Caco-2 (cell line): Measurements from ENCODE around the gene PTPRN2. TPM values are rescaled to one million over a fixed set of nuclear protein-coding genes. Genes with fewer than 3 reads are reported as not detected.

Experiments
- BruUV-seq: library from RNA; stranded (reverse); fragments of 400-500 nt; replicated peaks from 2 replicates; lab custom pipeline; 2021; lab: Mats Ljungman, UMichigan
- CTCF ChIA-PET: fragments of 300-600 bp; sonication (Branson Sonifier 250); formaldehyde crosslinking; loops from one replicate; lab custom pipeline; 2022; ENCODE audit warnings: antibody characterized with exemption; lab: Charles Lee
- POLR2A ChIA-PET: fragments of 300-600 bp; sonication (Branson Sonifier 250); formaldehyde crosslinking; loops from one replicate; lab custom pipeline; 2022; ENCODE audit warnings: antibody characterized with exemption; lab: Charles Lee
- DNase-seq, 2 experiments: peaks; one replicate each; pipeline versions ENCODE4 v3.0.0 to v3.0.0-alpha.2; 2020 to 2022
- H3K27me3 ChIP-seq: replicated peaks from 2 replicates; pipeline ENCODE4 v1.6.0; 2011; ENCODE audit warnings: low read length; ENCODE audit not compliant: control insufficient read depth, insufficient read depth
- H3K36me3 ChIP-seq: 2 replicates; pipeline ENCODE4 v1.5.1; 2011; ENCODE audit warnings: low read length; ENCODE audit not compliant: control insufficient read depth, insufficient read depth
- H3K4me1 ChIP-seq: fragments of 250-450 bp; sonication (Bioruptor Pico); 2 replicates; pipeline ENCODE4 v1.5.1; 2020; ENCODE audit warnings: mild to moderate bottlenecking
- H3K4me3 ChIP-seq: 2 replicates; pipeline ENCODE4 v1.5.1; 2011; ENCODE audit warnings: low read depth, mild to moderate bottlenecking, control low read depth, low read length
- H3K9me3 ChIP-seq: fragments of 250-450 bp; sonication (Bioruptor Pico); 2 replicates; pipeline ENCODE4 v1.5.1; 2020; ENCODE audit warnings: mild to moderate bottlenecking, moderate library complexity
- H3K27ac Mint-ChIP-seq: one replicate; pipeline ENCODE4 v1.8.0; 2022; ENCODE audit warnings: mixed read lengths; ENCODE audit not compliant: unreplicated experiment
- H3K27me3 Mint-ChIP-seq: one replicate; pipeline ENCODE4 v1.8.0; 2022; ENCODE audit warnings: mixed read lengths; ENCODE audit not compliant: insufficient read depth, unreplicated experiment
- H3K36me3 Mint-ChIP-seq: one replicate; pipeline ENCODE4 v1.8.0; 2022; ENCODE audit warnings: mild to moderate bottlenecking, mixed read lengths; ENCODE audit not compliant: insufficient read depth, unreplicated experiment
- H3K4me1 Mint-ChIP-seq: one replicate; pipeline ENCODE4 v1.8.0; 2022; ENCODE audit warnings: low read depth, mixed read lengths; ENCODE audit not compliant: unreplicated experiment
- H3K4me3 Mint-ChIP-seq: one replicate; pipeline ENCODE4 v1.8.0; 2022; ENCODE audit warnings: mild to moderate bottlenecking, moderate library complexity, mixed read lengths; ENCODE audit not compliant: unreplicated experiment
- H3K9me3 Mint-ChIP-seq: one replicate; pipeline ENCODE4 v1.8.0; 2022; ENCODE audit warnings: mixed read lengths; ENCODE audit not compliant: unreplicated experiment
- CTCF ChIP-seq, 2 experiments: fragments of 200-600 bp in 1 of 2; IDR thresholded peaks; 1 replicate in 1 of 2; 2 replicates in 1 of 2; pipeline versions ENCODE4 v1.5.1 to v1.8.0; 2011 to 2022; ENCODE audit warnings: antibody characterized with exemption in 1 of 2, control low read depth in 1 of 2, inconsistent platforms in 1 of 2, low read depth in 1 of 2, low read length in 1 of 2, mild to moderate bottlenecking in 1 of 2, moderate library complexity in 1 of 2; ENCODE audit not compliant: insufficient read depth in 1 of 2, severe bottlenecking in 1 of 2, unreplicated experiment in 1 of 2
- intact Hi-C: fragments of 100-400 bp; cut with micrococcal nuclease; formaldehyde crosslinking; loops from one replicate; pipeline ENCODE4 v1.10.0; 2022; ENCODE audit not compliant: unreplicated experiment
- total RNA-seq: library from RNA; stranded (reverse); gene quantifications from 2 replicates; pipeline ENCODE4 v1.2.3, GENCODE V29; 2022

Gene PTPRN2
- total RNA-seq, 1 experiment from 2014 or later = 1.4 TPM

DNA sequence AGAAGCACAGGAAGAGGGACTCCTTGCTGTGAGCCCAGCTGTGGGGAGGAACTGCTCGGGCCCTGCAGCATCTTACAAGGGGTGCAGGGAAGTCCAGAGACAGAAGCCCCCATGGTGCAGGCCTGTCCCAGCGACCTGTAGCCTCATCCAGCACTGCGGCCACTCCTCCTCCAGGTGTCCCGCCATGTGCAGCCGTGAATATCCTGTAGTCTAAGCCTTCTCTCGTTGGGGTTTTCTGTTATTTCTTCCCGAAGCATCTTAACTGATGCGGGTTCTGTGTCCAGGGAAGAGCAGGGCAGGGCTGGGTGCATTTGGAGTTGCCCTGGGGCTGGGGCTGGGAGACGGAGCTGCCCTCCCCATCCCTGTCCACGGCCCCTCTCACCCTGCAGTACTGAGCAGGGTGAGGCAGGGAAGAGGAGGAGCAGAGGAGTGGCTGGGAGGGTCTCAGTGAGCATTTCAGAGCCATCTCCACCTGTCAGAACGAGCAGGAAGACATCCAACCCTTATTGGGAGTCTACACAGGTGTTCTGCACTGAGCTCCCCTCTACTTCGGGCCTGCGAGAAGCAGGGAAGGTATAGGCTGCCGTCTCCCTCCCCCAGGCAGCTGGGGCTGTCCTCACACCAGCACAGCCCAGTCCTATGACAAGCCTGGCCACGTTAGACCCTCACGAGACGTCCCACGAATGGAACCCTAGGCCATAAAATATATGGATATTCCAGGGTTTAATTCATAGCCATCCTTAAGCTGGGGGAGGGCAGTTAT, 756.3 kb downstream of the PTPRN2 start:
- peaks cover 9% of the 10 kb centered on the region for H3K9me3 Mint-ChIP-seq
- CTCF ChIA-PET = no interaction called here

GRCh38 chr7:157830331-157830730, 757.3 kb downstream of the PTPRN2 start:
- TF ChIP-seq CTCF (IDR thresholded peaks at IDR 0.05; ENCODE audit: insufficient read depth in 1 of 2, low read depth in 1 of 2, low read length in 1 of 2, severe bottlenecking in 1 of 2, unreplicated experiment in 1 of 2) = no peak
- CTCF ChIA-PET = no interaction called here
- peaks cover under 1% of the 10 kb centered on the region for H3K9me3 Mint-ChIP-seq
- no peak overlapping the region for H3K4me3 Mint-ChIP-seq
- no peak overlapping the region for H3K27ac Mint-ChIP-seq
- no peaks in the 10 kb centered on the region for H3K9me3 ChIP-seq
- H3K27me3 ChIP-seq = no peaks in the 10 kb centered on the region
- no peaks in the 10 kb centered on the region for H3K27me3 Mint-ChIP-seq
- intact Hi-C loops = no loop called here
- H3K36me3 Mint-ChIP-seq = no peaks in the 10 kb centered on the region
- H3K4me1 Mint-ChIP-seq = no peaks in the 10 kb centered on the region
- BruUV-seq = no TSS peak
- H3K4me1 ChIP-seq = no peaks in the 10 kb centered on the region
- POLR2A ChIA-PET = no interaction called here
- no peak for DNase-seq
- H3K36me3 ChIP-seq = no peaks in the 10 kb centered on the region
- no peak overlapping the region for H3K4me3 ChIP-seq

More for the DNA sequence above, 756.3 kb downstream of the PTPRN2 start:
- no peaks in the 10 kb centered on the region for H3K36me3 Mint-ChIP-seq
- POLR2A ChIA-PET = no interaction called here
- H3K4me1 Mint-ChIP-seq = no peaks in the 10 kb centered on the region
- DNase-seq = no peak
- no TSS peak for BruUV-seq
- H3K4me3 Mint-ChIP-seq = no peak overlapping the region
- Histone ChIP-seq H3K9me3 (no peaks in the 10 kb centered on the region), H3K4me3 (no peak overlapping the region), H3K4me1 (no peaks in the 10 kb centered on the region), H3K27me3 (no peaks in the 10 kb centered on the region), H3K36me3 (no peaks in the 10 kb centered on the region)
- intact Hi-C loops = no loop called here
- H3K27me3 Mint-ChIP-seq = no peaks in the 10 kb centered on the region
- no peak overlapping the region for H3K27ac Mint-ChIP-seq
- no peak for TF ChIP-seq CTCF (IDR thresholded peaks at IDR 0.05; ENCODE audit: insufficient read depth in 1 of 2, low read depth in 1 of 2, low read length in 1 of 2, severe bottlenecking in 1 of 2, unreplicated experiment in 1 of 2)

DNA sequence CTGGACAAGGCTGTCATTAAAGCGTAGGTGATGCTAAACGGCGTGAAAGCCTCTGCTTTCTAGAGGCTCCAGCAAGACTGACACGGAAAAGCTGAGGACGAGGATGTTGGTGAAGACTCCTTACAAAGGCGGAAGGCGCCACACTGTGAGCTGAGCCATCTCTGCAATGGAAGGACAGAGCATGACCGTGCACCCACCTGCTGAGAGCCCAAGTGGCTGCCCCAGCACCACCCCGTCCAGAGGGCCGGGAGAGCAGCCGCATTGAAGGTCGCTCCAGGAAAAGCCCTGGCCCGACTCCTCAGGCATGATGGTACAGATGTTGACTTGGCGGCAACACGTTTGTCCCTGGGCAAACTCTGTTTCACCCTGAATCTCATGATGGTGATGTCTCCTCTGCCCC, 758.1 kb downstream of the PTPRN2 start:
- H3K27ac Mint-ChIP-seq = no peak overlapping the region
- Histone ChIP-seq H3K36me3 (no peaks in the 10 kb centered on the region), H3K4me1 (no peaks in the 10 kb centered on the region), H3K9me3 (no peaks in the 10 kb centered on the region), H3K4me3 (no peak overlapping the region), H3K27me3 (no peaks in the 10 kb centered on the region)
- no peaks in the 10 kb centered on the region for H3K27me3 Mint-ChIP-seq
- no peak for TF ChIP-seq CTCF (IDR thresholded peaks at IDR 0.05; ENCODE audit: insufficient read depth in 1 of 2, low read depth in 1 of 2, low read length in 1 of 2, severe bottlenecking in 1 of 2, unreplicated experiment in 1 of 2)
- intact Hi-C loops = no loop called here
- ChIA-PET CTCF (no interaction called here), POLR2A (no interaction called here)
- no peaks in the 10 kb centered on the region for H3K9me3 Mint-ChIP-seq
- no peaks in the 10 kb centered on the region for H3K36me3 Mint-ChIP-seq
- H3K4me3 Mint-ChIP-seq = no peak overlapping the region
- BruUV-seq = no TSS peak
- H3K4me1 Mint-ChIP-seq = no peaks in the 10 kb centered on the region
- DNase-seq = no peak
